Fibroblast of lung (primary cell): Measurements from ENCODE around the gene LIPG. TPM values are rescaled to one million over a fixed set of nuclear protein-coding genes. Genes with fewer than 3 reads are reported as not detected.

ENCODE experiments used
- DNase-seq, 2 donors: peaks; one replicate each; pipeline versions ENCODE4 v3.0.0 to v3.0.0-alpha.2; 2010; ENCODE audit warnings: low read depth in 2 of 2
- H2AFZ ChIP-seq: 2 replicates; pipeline ENCODE4 v1.5.1; 2012; ENCODE audit warnings: low read length, control low read depth, inconsistent platforms
- H3K27ac ChIP-seq: 2 replicates; pipeline ENCODE4 v1.5.1; 2011; ENCODE audit warnings: low read length, control low read depth; ENCODE audit not compliant: insufficient read depth
- H3K27me3 ChIP-seq: 2 replicates; pipeline ENCODE4 v1.5.1; 2011; ENCODE audit warnings: mild to moderate bottlenecking, low read length; ENCODE audit not compliant: control insufficient read depth, insufficient read depth
- H3K36me3 ChIP-seq: 2 replicates; pipeline ENCODE4 v1.5.1; 2011; ENCODE audit warnings: low read length; ENCODE audit not compliant: control insufficient read depth, insufficient read depth
- H3K4me1 ChIP-seq: 2 replicates; pipeline ENCODE4 v1.5.1; 2011; ENCODE audit warnings: low read length; ENCODE audit not compliant: control insufficient read depth, insufficient read depth; ENCODE audit errors: extremely low read depth
- H3K4me2 ChIP-seq: 2 replicates; pipeline ENCODE4 v1.5.1; 2011; ENCODE audit warnings: low read length, control low read depth; ENCODE audit not compliant: insufficient read depth; ENCODE audit errors: extremely low read depth
- H3K4me3 ChIP-seq, 4 experiments: fragments of 200-600 bp in 1 of 4; sonication (generic) in 1 of 4; replicated peaks in 1 of 4; 2 replicates each; pipeline ENCODE4 v1.5.1; 2011 to 2016; ENCODE audit warnings: low read length in 4 of 4, low read depth in 3 of 4, mild to moderate bottlenecking in 3 of 4, control low read depth in 2 of 4, inconsistent platforms in 1 of 4, mixed read lengths in 1 of 4; ENCODE audit not compliant: insufficient read depth in 1 of 4; ENCODE audit errors: control extremely low read depth in 1 of 4
- H3K79me2 ChIP-seq: 2 replicates; pipeline ENCODE4 v1.5.1; 2012; ENCODE audit warnings: mild to moderate bottlenecking, low read length, inconsistent platforms; ENCODE audit not compliant: control insufficient read depth, insufficient read depth
- H3K9ac ChIP-seq: 2 replicates; pipeline ENCODE4 v1.5.1; 2011; ENCODE audit warnings: mild to moderate bottlenecking, low read length, control low read depth; ENCODE audit not compliant: insufficient read depth
- H3K9me3 ChIP-seq: 2 replicates; pipeline ENCODE4 v1.5.1; 2012; ENCODE audit warnings: low read depth, low read length; ENCODE audit not compliant: control insufficient read depth, insufficient read depth
- H4K20me1 ChIP-seq: 2 replicates; pipeline ENCODE4 v1.5.1; 2011; ENCODE audit warnings: low read length; ENCODE audit not compliant: control insufficient read depth, insufficient read depth; ENCODE audit errors: extremely low read depth
- CTCF ChIP-seq, 2 donors: IDR thresholded peaks in 1 of 2; conservative IDR thresholded peaks in 1 of 2; 1 replicate in 1 of 2; 2 replicates in 1 of 2; pipeline ENCODE4 v1.5.1; 2011 to 2012; ENCODE audit warnings: low read length in 2 of 2, control low read depth in 1 of 2, inconsistent platforms in 1 of 2, low read depth in 1 of 2, mild to moderate bottlenecking in 1 of 2
- EZH2 ChIP-seq: IDR thresholded peaks from 2 replicates; pipeline ENCODE4 v1.5.1; 2012; ENCODE audit warnings: low read length, control low read depth, mild to moderate bottlenecking; ENCODE audit errors: missing control alignments
- polyA plus RNA-seq, 2 donors: library from polyadenylated mRNA; depleted of rRNA in 1 of 2; stranded (reverse) in 1 of 2; unstranded in 1 of 2; fragments of >200 nt; gene quantifications; 2 replicates each; pipeline ENCODE4 v1.2.1, GENCODE V29; 2011 to 2012; ENCODE audit warnings: missing spikeins in 1 of 2
- total RNA-seq: library from RNA; depleted of rRNA; stranded (reverse); fragments of >200 nt; gene quantifications from 2 replicates; pipeline ENCODE4 v1.2.1, GENCODE V29; 2014

Gene LIPG
- total and polyA plus RNA-seq, 2 donors (not counting 1 experiment from before 2014, with no cell fraction given): 0.30 to 0.50 TPM

GRCh38 chr18:49630246-49630699, 68.4 kb downstream of the LIPG start:
- no peaks in the 10 kb centered on the region for H3K36me3 ChIP-seq
- no peak overlapping the region for H2AFZ ChIP-seq
- no peaks in the 10 kb centered on the region for H3K79me2 ChIP-seq
- no peaks in the 10 kb centered on the region for H3K9me3 ChIP-seq
- peaks cover 13% of the 10 kb centered on the region for H3K27me3 ChIP-seq
- no peaks in the 10 kb centered on the region for H4K20me1 ChIP-seq
- no peak overlapping the region for H3K4me3 ChIP-seq
- DNase-seq: peak in 1 of 2 donors; percentile 67
- no peak overlapping the region for H3K9ac ChIP-seq
- H3K27ac ChIP-seq: no peak overlapping the region
- TF ChIP-seq CTCF (conservative IDR thresholded peaks at IDR 0.05 in 1 of 2, IDR thresholded peaks at IDR 0.05 in 1 of 2; ENCODE audit: low read depth in 1 of 2, low read length in 2 of 2) (no peak), EZH2 (no peak)
- H3K4me1 ChIP-seq: no peaks in the 10 kb centered on the region
- no peak overlapping the region for H3K4me2 ChIP-seq

- no peak for DNase-seq
- H3K9ac ChIP-seq: no peak overlapping the region
- H3K4me2 ChIP-seq: no peak overlapping the region
- no peak overlapping the region for H2AFZ ChIP-seq
- H3K4me3 ChIP-seq: no peak overlapping the region
- no peaks in the 10 kb centered on the region for H4K20me1 ChIP-seq
- H3K9me3 ChIP-seq: no peaks in the 10 kb centered on the region
- H3K27ac ChIP-seq: no peak overlapping the region
- no peaks in the 10 kb centered on the region for H3K36me3 ChIP-seq
- H3K79me2 ChIP-seq: no peaks in the 10 kb centered on the region
- TF ChIP-seq CTCF (conservative IDR thresholded peaks at IDR 0.05 in 1 of 2, IDR thresholded peaks at IDR 0.05 in 1 of 2; ENCODE audit: low read depth in 1 of 2, low read length in 2 of 2) (no peak), EZH2 (no peak)
- H3K27me3 ChIP-seq: peaks cover 13% of the 10 kb centered on the region
- no peaks in the 10 kb centered on the region for H3K4me1 ChIP-seq
Measured at GRCh38 chr18:49631146-49631866, 69.4 kb downstream of the LIPG start.

DNA sequence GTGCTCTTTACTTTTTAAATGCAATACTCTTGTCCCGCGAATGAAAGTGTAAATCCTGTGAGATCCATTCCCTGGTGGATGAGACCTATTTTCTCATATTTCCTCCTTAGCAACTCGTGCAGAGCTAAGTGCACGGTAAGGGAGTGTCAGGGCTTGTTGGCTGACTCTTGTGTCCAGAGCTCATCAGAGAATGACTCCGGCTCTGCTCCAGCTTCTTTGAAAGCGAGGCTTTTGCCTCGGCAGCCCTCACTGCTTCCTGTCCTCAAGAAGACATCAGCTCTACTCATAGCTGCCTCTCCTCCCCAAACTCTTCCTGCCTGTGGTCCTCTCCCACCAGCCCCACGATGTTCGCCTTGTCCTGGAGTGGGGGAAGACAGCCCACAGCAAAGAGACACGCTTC, 70.7 kb downstream of the LIPG start:
- no peaks in the 10 kb centered on the region for H3K79me2 ChIP-seq
- H3K9ac ChIP-seq: no peak overlapping the region
- TF ChIP-seq CTCF (conservative IDR thresholded peaks at IDR 0.05 in 1 of 2, IDR thresholded peaks at IDR 0.05 in 1 of 2; ENCODE audit: low read depth in 1 of 2, low read length in 2 of 2): no peak
- no peak overlapping the region for H2AFZ ChIP-seq
- no peak overlapping the region for H3K27ac ChIP-seq
- H3K4me1 ChIP-seq: no peaks in the 10 kb centered on the region
- H3K4me2 ChIP-seq: no peak overlapping the region
- H3K27me3 ChIP-seq: peaks cover 13% of the 10 kb centered on the region
- no peaks in the 10 kb centered on the region for H4K20me1 ChIP-seq
- H3K9me3 ChIP-seq: no peaks in the 10 kb centered on the region
- no peak overlapping the region for H3K4me3 ChIP-seq
- no peak for DNase-seq
- no peaks in the 10 kb centered on the region for H3K36me3 ChIP-seq
